ENCODE measurements around the gene PTCH1.

- TF ChIP-seq CTCF (IDR thresholded peaks at IDR 0.05 in 4 of 5, conservative IDR thresholded peaks at IDR 0.05 in 1 of 5) (no peak), POLR2A (IDR thresholded peaks at IDR 0.05) (no peak)
These were observed 75.7 kb downstream of the PTCH1 start for GRCh38 chr9:95441081-95441480.
